ENCODE data around the gene NCK1.

- TF ChIP-seq CTCF (IDR thresholded peaks at IDR 0.05) (no peak), POLR2A (IDR thresholded peaks at IDR 0.05) (no peak)
These were observed 69.6 kb downstream of the NCK1 start for GRCh38 chr3:136931606-136932005.
